IPS-18a (cell line): Measurements from ENCODE around the gene AWAT2.

Experiments used
- H3K27ac ChIP-seq: one replicate; pipeline ENCODE4 v1.5.1; 2013; ENCODE audit warnings: low read length
- H3K27me3 ChIP-seq: one replicate; pipeline ENCODE4 v1.6.1; 2013; ENCODE audit warnings: mild to moderate bottlenecking, low read length; ENCODE audit not compliant: control insufficient read depth, insufficient read depth
- H3K36me3 ChIP-seq: one replicate; pipeline ENCODE4 v1.6.1; 2013; ENCODE audit warnings: low read depth, low read length; ENCODE audit not compliant: control insufficient read depth
- H3K4me1 ChIP-seq: one replicate; pipeline ENCODE4 v1.6.1; 2013; ENCODE audit warnings: low read depth, low read length; ENCODE audit not compliant: control insufficient read depth
- H3K4me3 ChIP-seq: one replicate; pipeline ENCODE4 v1.5.1; 2013; ENCODE audit warnings: low read length
- H3K9ac ChIP-seq: one replicate; pipeline ENCODE4 v1.6.1; 2013; ENCODE audit warnings: mild to moderate bottlenecking, low read length, moderate library complexity
- H3K9me3 ChIP-seq: one replicate; pipeline ENCODE4 v1.6.1; 2013; ENCODE audit warnings: low read depth, low read length; ENCODE audit not compliant: control insufficient read depth

AWAT2 gene

DNA sequence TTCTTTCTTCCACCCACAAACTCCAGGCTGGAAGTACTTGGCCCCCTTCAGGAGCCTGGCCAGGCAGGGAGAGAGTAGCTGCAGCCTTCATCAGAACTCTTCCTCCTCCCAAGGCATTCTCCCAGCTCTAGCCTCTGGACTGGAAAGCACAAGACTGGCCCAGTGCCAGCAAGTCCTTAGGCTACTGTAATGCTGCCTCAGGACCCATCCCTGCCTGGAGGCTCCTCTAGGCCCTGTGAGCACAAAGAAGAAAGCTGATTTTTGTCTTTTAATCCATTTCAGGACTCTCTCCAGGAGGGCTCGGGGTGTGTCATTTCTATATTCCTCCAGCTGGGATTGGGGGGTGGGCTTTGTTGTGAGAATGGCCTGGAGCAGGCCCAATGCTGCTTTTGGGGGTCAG, 10.8 kb downstream of the AWAT2 start:
- Histone ChIP-seq H3K9me3 (peaks cover 10% of the 10 kb centered on the region), H3K27ac (no peak overlapping the region), H3K4me3 (no peak overlapping the region), H3K9ac (no peak overlapping the region), H3K36me3 (no peaks in the 10 kb centered on the region), H3K27me3 (no peaks in the 10 kb centered on the region), H3K4me1 (no peaks in the 10 kb centered on the region)

DNA sequence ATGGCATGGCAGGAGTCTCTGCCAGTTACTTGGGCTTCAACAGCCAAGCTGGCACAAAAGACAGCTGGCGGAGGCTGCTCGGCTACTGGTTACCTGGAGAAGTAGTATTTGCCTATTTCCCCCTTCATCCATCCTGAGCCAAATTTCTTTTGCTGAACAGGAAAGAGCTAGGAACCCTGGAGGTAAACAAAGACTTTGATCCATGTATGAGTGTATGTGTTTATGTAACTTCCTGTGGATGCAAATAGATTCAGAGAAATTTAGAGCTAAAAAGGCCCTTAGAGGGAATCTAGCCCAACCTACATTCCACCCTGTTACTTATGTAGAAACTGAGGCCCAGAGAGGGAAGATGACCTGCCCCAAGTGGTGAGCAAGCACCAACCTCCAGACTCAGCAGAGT, 11.2 kb downstream of the AWAT2 start:
- H3K4me3 ChIP-seq = no peak overlapping the region
- peaks cover 13% of the 10 kb centered on the region for H3K9me3 ChIP-seq
- no peaks in the 10 kb centered on the region for H3K36me3 ChIP-seq
- no peaks in the 10 kb centered on the region for H3K27me3 ChIP-seq
- no peak overlapping the region for H3K9ac ChIP-seq
- no peaks in the 10 kb centered on the region for H3K4me1 ChIP-seq
- no peak overlapping the region for H3K27ac ChIP-seq

DNA sequence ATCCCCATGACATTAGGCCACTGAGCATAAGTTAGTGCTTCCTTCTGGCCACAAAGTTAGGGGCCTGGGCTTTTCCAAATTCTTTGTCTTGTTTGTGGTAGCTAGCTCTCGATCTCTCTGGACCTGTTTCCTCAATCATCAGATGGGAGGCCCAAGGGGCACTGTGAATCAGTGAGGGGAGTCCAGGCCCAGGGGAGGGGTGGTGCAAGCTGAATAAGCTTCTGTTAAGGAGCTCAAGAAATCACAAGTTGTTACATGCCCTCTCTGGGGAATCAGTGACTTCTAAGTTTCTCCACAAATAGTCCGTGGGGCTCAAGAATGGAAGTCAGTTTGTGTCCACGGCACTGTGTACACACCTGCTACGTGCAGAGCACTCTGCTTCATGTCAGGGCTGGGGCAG, 15.1 kb downstream of the AWAT2 start:
- no peaks in the 10 kb centered on the region for H3K4me1 ChIP-seq
- H3K27me3 ChIP-seq = no peaks in the 10 kb centered on the region
- H3K36me3 ChIP-seq = no peaks in the 10 kb centered on the region
- H3K9me3 ChIP-seq = peaks cover 12% of the 10 kb centered on the region
- no peak overlapping the region for H3K27ac ChIP-seq
- H3K9ac ChIP-seq = no peak overlapping the region
- no peak overlapping the region for H3K4me3 ChIP-seq

DNA sequence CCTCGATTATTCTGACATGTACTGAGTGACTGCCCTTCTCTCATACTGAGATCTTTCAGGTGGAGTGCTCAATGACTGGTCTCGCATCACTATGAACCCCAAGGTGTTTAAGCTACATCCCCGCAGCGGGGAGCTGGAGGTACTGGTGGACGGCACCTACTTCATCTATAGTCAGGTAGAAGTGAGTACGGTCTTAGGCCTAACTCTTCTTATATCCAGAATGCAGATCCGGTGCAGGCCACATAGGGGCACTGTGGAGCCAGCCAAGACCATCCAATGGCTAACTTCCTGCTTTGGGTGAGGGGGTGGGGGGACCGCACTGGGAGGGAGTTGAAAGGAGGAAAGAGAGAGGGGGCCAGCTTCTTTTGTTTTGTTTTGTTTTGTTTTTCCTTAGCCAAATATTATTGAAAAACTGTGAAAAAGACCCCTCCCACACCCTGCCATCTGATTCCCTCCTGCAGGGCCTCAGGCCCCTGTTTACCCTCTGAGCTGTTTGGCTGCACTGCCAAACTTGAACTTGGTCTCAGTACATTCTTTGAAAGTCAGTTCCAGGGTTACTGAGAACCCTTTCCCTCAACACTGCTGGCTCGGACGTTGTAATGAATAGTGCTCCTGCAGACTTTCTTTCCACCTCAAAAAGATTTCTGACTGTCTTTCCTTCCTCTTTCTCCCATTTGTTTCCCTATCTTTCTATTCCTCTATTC, 16.2 kb downstream of the AWAT2 start:
- H3K27me3 ChIP-seq = no peaks in the 10 kb centered on the region
- no peak overlapping the region for H3K27ac ChIP-seq
- peaks cover 9% of the 10 kb centered on the region for H3K9me3 ChIP-seq
- no peaks in the 10 kb centered on the region for H3K36me3 ChIP-seq
- no peak overlapping the region for H3K4me3 ChIP-seq
- H3K4me1 ChIP-seq = no peaks in the 10 kb centered on the region
- H3K9ac ChIP-seq = no peak overlapping the region

DNA sequence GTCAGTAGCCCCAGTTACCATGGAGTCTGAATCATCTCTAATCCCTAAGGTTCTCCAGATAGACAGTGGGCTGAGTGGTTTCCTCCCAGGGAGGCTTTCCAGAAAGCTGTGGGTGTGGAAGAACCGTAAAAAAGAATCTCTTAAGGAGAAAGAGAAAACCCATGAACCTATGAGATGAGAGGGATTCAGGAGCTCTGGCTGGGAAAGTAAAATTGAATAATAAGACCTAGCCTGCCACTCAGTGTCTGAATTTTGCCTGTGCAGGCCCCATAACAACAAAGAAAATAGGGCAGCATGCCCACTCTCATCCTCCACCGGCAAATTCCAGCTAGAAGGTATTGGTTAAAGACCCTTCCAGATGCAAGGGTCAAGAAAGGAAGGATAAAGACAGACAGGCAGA, 16.9 kb downstream of the AWAT2 start:
- H3K9me3 ChIP-seq = peaks cover 12% of the 10 kb centered on the region
- no peaks in the 10 kb centered on the region for H3K27me3 ChIP-seq
- H3K27ac ChIP-seq = no peak overlapping the region

DNA sequence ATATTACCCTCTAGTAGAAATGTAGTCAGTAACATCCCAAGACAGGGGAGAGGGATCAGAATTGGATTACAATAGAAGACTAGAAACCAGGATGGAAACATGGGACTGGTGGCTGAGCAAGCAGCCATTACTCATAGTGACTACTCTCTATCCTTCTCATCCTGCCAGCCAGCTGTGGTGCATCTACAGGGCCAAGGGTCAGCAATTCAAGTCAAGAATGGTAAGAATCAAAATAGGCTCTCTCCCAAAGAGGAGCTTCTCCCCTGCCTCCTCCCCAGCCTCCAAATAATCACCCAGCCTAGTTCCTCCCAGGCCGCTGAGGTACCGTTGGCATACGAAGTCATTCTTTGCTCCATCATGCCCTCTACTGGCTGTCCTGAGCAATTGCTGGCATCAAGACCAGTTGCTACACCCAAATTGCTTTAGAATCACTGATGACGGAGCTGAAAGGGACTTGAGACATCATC, 19.4 kb downstream of the AWAT2 start:
- Histone ChIP-seq H3K4me1 (no peaks in the 10 kb centered on the region), H3K9ac (no peak overlapping the region), H3K27ac (no peak overlapping the region), H3K4me3 (no peak overlapping the region), H3K27me3 (no peaks in the 10 kb centered on the region), H3K9me3 (peaks cover 17% of the 10 kb centered on the region), H3K36me3 (no peaks in the 10 kb centered on the region)

More for the DNA sequence above, 16.9 kb downstream of the AWAT2 start:
- Histone ChIP-seq H3K9ac (no peak overlapping the region), H3K4me1 (no peaks in the 10 kb centered on the region), H3K4me3 (no peak overlapping the region), H3K36me3 (no peaks in the 10 kb centered on the region)

DNA sequence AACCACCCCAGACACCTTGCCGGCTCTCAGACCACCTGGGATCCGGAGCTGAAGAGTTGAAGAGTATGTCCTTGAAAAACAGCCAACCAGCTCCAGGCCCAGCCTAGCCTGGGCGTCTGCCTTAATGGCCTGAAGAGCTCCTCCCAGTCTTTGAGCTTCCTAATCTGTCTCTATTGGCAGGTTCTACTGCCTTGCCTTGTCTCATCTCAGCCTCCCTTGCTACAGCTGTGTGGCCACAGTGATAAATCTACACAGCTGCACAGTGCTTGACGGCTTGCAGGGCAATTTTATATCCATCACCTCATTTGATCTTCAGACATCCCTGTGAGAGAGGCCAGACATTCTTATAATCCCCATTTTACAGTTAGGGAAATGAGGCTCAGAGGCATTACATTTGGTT, 19.9 kb downstream of the AWAT2 start:
- no peaks in the 10 kb centered on the region for H3K36me3 ChIP-seq
- H3K9ac ChIP-seq = no peak overlapping the region
- no peaks in the 10 kb centered on the region for H3K27me3 ChIP-seq
- H3K9me3 ChIP-seq = peaks cover 17% of the 10 kb centered on the region
- no peaks in the 10 kb centered on the region for H3K4me1 ChIP-seq
- no peak overlapping the region for H3K27ac ChIP-seq
- H3K4me3 ChIP-seq = no peak overlapping the region

DNA sequence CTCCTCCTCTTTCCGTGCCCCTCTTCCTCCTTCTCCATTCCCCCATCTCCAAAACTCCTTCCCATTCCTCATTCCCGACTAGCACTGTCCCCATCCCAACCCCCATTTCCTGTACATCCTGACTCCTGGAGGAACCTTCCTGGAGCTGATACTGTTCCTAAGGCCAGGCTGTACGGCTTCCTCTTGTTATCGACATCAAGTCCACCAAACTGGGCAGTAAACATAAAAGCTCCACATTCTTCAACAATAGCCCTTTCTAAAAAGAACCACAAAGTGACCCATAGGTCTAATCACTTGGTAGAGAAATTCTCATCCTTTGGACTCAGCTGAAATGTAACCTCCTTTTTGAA, 22.9 kb downstream of the AWAT2 start:
- no peaks in the 10 kb centered on the region for H3K27me3 ChIP-seq
- no peaks in the 10 kb centered on the region for H3K4me1 ChIP-seq
- peaks cover 8% of the 10 kb centered on the region for H3K9me3 ChIP-seq
- no peaks in the 10 kb centered on the region for H3K36me3 ChIP-seq
- H3K9ac ChIP-seq = no peak overlapping the region
- H3K4me3 ChIP-seq = no peak overlapping the region
- no peak overlapping the region for H3K27ac ChIP-seq

DNA sequence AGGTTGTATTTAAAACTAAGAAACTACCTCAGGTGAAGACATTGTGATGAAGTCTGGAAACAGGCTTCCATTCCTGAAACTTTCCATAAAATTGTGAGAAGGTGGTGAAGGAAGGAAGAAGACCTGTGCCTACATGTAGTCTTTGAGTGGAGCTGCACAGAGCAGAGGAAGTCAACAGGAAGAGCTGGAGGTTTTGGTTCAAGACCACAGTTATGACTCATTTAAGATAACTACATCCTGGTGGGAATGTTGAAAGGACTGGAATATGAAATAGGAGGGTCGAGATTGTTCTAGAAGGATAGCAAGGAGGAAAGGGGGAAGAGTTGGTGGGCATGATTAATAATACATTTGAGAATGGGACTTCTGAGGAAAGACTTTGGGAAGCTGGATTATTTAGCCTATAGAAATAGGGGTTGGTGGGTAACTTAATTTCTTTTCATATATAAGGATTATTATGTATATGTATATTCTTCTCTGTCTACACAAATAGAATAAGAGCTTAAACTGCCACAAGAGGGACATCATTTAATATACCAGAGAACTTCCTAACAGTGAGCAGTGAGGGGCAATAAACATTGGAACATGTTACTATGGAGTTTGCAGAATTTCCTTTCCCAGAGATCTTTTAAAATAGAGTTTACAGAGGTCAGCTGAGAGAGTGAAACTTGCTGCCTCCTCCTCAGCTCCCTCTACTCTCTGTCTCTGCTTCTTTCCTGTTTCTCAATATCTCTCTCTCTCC, 23.5 kb downstream of the AWAT2 start:
- H3K9ac ChIP-seq = no peak overlapping the region
- H3K27ac ChIP-seq = no peak overlapping the region
- H3K9me3 ChIP-seq = peaks cover 8% of the 10 kb centered on the region
- no peaks in the 10 kb centered on the region for H3K4me1 ChIP-seq
- H3K4me3 ChIP-seq = no peak overlapping the region
- no peaks in the 10 kb centered on the region for H3K27me3 ChIP-seq
- no peaks in the 10 kb centered on the region for H3K36me3 ChIP-seq

DNA sequence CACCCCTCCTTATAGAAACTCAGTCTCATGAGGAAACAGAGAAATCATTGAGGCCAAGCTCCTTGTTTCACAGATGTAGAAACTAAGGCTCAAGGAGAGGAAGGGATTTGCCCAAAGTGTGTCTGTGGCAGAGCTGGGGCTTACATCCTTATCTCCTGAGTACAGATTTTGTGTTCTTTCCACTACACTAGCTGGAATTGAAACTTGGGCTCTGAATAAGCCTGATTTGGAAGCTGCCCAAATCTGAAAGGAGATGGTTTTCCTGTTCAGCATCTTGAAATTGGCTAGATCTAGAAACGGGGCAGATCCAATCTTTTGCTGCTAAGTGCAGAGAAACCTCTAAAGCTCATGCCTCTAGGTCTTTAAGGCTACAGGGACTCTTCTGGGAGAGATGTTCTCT, 24.3 kb downstream of the AWAT2 start:
- Histone ChIP-seq H3K27ac (no peak overlapping the region), H3K9ac (no peak overlapping the region), H3K9me3 (peaks cover 8% of the 10 kb centered on the region), H3K27me3 (no peaks in the 10 kb centered on the region), H3K4me1 (no peaks in the 10 kb centered on the region), H3K36me3 (no peaks in the 10 kb centered on the region), H3K4me3 (no peak overlapping the region)

DNA sequence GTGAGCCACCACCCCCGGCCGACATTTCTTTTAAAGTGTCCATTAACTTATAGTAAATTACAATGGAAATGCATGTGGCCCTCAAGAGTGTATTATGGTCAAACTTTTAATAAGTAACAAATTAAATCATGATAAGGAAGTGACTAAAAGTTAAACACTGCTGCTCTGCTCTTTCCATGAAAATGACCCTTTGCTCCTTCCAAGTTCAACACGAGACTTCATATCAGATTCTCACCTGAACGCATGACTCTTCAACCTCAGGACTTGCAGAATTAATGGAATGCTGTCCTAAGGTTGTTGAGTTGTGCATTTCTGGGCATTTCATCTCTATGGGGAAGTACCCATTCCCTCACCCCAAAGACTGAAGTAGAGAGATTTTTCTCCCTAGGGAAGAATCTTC, 27.1 kb downstream of the AWAT2 start:
- Histone ChIP-seq H3K36me3 (no peaks in the 10 kb centered on the region), H3K9ac (no peak overlapping the region), H3K4me1 (no peaks in the 10 kb centered on the region), H3K27me3 (no peaks in the 10 kb centered on the region), H3K27ac (no peak overlapping the region), H3K9me3 (peaks cover 10% of the 10 kb centered on the region), H3K4me3 (no peak overlapping the region)

DNA sequence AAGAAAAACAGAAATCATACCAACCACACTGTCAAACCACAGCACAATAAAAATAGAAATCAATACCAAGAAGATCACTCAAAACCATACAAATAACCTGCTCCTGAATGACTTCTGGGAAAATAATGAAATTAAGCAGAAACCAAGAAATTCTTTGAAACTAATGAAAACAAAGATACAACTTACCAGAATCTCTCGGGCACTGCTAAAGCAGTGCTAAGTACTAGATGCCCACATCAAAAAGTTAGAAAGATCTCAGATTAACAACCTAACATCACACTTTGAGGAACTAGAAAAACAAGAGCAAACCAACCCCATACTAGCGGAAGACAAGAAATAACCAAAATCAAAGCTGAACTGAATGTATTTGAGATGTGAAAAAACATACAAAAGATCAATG, 33.2 kb downstream of the AWAT2 start:
- Histone ChIP-seq H3K27me3 (no peaks in the 10 kb centered on the region), H3K27ac (no peak overlapping the region)

More for the DNA sequence above, 33.2 kb downstream of the AWAT2 start:
- H3K36me3 ChIP-seq = no peaks in the 10 kb centered on the region
- H3K9ac ChIP-seq = no peak overlapping the region
- no peaks in the 10 kb centered on the region for H3K4me1 ChIP-seq
- no peak overlapping the region for H3K4me3 ChIP-seq
- H3K9me3 ChIP-seq = peaks cover 16% of the 10 kb centered on the region
